SH-SY5Y (cell line): ENCODE data around the gene ADAD2.

Experiments
- GATA2 ChIP-seq: IDR thresholded peaks from 2 replicates; pipeline ENCODE4 v1.6.1; 2011; ENCODE audit warnings: mild to moderate bottlenecking, low read depth, low read length
- GATA3 ChIP-seq: IDR thresholded peaks from 2 replicates; pipeline ENCODE4 v1.6.1; 2011; ENCODE audit warnings: low read depth, mild to moderate bottlenecking, low read length, moderate library complexity

DNA sequence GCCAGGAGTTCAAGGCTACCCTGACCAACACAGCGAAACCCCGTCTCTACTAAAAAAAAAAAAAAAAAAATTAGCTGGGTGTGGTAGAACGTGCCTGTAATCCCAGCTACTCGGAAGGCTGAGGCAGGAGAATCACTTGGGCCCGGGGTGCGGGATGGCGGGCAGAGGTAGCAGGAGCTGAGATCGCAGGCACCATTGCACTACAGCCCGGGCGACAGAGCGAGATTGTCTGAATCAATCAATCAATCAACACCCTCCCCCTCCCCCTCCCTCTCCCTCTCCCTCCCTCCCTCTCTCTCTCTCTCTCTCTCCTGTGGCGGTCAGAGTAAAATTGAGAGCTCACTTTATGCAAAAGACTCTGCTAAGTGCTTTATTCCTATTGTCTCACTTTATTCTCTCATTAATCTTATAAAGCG lies 47.2 kb upstream of the ADAD2 start:
- TF ChIP-seq GATA3: no peak
- no peak for TF ChIP-seq GATA2
